ENCODE measurements around the gene MRPS10. TPM values are rescaled to one million over a fixed set of nuclear protein-coding genes. Genes with fewer than 3 reads are reported as not detected.

MRPS10 gene
- 10 to 100 TPM in 1 of 2 donors, 1 to 10 TPM in 1; 8.9 to 14.0 TPM for total RNA-seq

GRCh38 chr6:42217519-42218367 is at the start of gene MRPS10:
Gene MRPS10, minus strand, starts transcription at chr6:42217861. Its CDS starts 12 bp downstream, at chr6:42217849.
- Histone ChIP-seq H3K27me3 (no peaks in the 10 kb centered on the region), H3K4me3 (peak within 1 kb of the TSS; percentile 37 to 73), H3K4me1 (peaks cover 25% of the 10 kb centered on the region), H3K36me3 (replicated peaks in 1 of 2; ENCODE audit: insufficient read depth in 1 of 2, low read depth in 2 of 2) (peaks cover 0 to 9% of the 10 kb centered on the region in 2 donors), H3K9me3 (no peaks in the 10 kb centered on the region), H3K27ac (peak within 1 kb of the TSS in 3 of 4 donors; percentile 53 to 75 (median 72))
- no peak for TF ChIP-seq CTCF (IDR thresholded peaks at IDR 0.05)
- peak; percentile 48 to 91 (median 89) for TF ChIP-seq POLR2A (IDR thresholded peaks at IDR 0.05)
- WGBS, 2 donors: 6 to 9% methylated on average over 23 to 29 of the region's 29 CpGs
- intact Hi-C loops (cut with DNase I): no loop called here
- peak; percentile 99 for ATAC-seq
- peak; percentile 92 to 96 (median 94) for DNase-seq

- no peak for TF ChIP-seq CTCF (IDR thresholded peaks at IDR 0.05)
- TF ChIP-seq POLR2A (IDR thresholded peaks at IDR 0.05): no peak
- Histone ChIP-seq H3K27ac (no peak overlapping the region), H3K4me3 (no peak overlapping the region)
Measured at GRCh38 chr6:42266538-42266937, 48.9 kb upstream of the MRPS10 start.

GRCh38 chr6:42264852-42265390 is 47.3 kb upstream of the MRPS10 start:
- H3K27ac ChIP-seq: no peak overlapping the region
- intact Hi-C loops (cut with DNase I): no loop called here
- no peaks in the 10 kb centered on the region for H3K36me3 ChIP-seq (replicated peaks in 1 of 2; ENCODE audit: insufficient read depth in 1 of 2, low read depth in 2 of 2)
- H3K4me1 ChIP-seq: no peaks in the 10 kb centered on the region
- WGBS, 2 donors: 84 to 89% methylated on average over 5 of the region's 5 CpGs
- H3K9me3 ChIP-seq: no peaks in the 10 kb centered on the region
- no peak overlapping the region for H3K4me3 ChIP-seq
- ATAC-seq: no peak
- TF ChIP-seq CTCF (IDR thresholded peaks at IDR 0.05) (no peak), POLR2A (IDR thresholded peaks at IDR 0.05) (no peak)
- no peaks in the 10 kb centered on the region for H3K27me3 ChIP-seq
- no peak for DNase-seq

More at GRCh38 chr6:42266538-42266937, 48.9 kb upstream of the MRPS10 start:
- intact Hi-C loops (cut with DNase I): no loop called here
- Histone ChIP-seq H3K4me1 (no peaks in the 10 kb centered on the region), H3K27me3 (no peaks in the 10 kb centered on the region), H3K36me3 (replicated peaks in 1 of 2; ENCODE audit: insufficient read depth in 1 of 2, low read depth in 2 of 2) (no peaks in the 10 kb centered on the region), H3K9me3 (no peaks in the 10 kb centered on the region)
- DNase-seq (no peak), ATAC-seq (no peak)
- WGBS, 2 donors: 33 to 36% methylated on average over 1 of the region's 1 CpG

- Histone ChIP-seq H3K4me1 (no peaks in the 10 kb centered on the region), H3K9me3 (no peaks in the 10 kb centered on the region), H3K4me3 (no peak overlapping the region), H3K27me3 (no peaks in the 10 kb centered on the region), H3K27ac (no peak overlapping the region), H3K36me3 (replicated peaks in 1 of 2; ENCODE audit: insufficient read depth in 1 of 2, low read depth in 2 of 2) (no peaks in the 10 kb centered on the region)
- DNase-seq (no peak), ATAC-seq (no peak)
- intact Hi-C loops (cut with DNase I): no loop called here
- TF ChIP-seq CTCF (IDR thresholded peaks at IDR 0.05): no peak
- TF ChIP-seq POLR2A (IDR thresholded peaks at IDR 0.05): no peak
- WGBS, 2 donors: 77 to 79% methylated on average over 9 to 10 of the region's 10 CpGs
Measured at GRCh38 chr6:42264162-42264851, 46.6 kb upstream of the MRPS10 start.

Data from body of pancreas (tissue), 4 donors.